ENCODE results near the gene VPS4A. TPM values are rescaled to one million over a fixed set of nuclear protein-coding genes. Genes with fewer than 3 reads are reported as not detected.
"Not testable (repeated sequence)": the region's sequence is repeated elsewhere in the genome, so short reads cannot be mapped to it uniquely, and the experiment has no call there.

The VPS4A gene
- total RNA-seq, 2 experiments from 2014 or later: 32.1 to 33.0 TPM

DNA sequence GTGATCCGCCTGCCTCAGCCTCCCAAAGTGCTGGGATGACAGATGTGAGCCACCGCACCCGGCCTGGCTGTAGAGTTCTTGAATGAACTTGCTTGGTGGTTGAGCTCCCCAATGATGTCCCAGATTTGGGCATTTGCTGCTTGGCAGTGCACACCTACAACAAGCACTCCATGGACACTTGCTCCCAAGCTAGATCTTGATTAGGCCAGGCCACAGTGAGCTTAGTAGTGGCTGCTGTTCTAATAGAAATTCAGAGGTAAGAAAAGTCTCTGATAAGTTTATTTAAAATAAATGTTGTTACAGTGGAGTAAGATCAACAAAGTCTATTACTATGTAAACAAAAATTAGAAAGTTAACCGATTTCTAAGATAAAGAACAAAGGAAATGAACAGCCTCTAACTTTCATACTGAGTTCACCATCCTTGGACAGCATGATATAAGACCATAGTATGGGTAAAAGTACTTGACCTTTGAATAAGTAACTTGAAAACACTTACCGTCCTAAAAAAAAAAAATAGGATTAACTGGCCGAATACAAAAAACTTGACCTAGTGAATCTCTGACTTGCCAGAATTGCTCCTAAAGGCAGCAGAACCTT, 39.5 kb downstream of the VPS4A start:
- H3K4me3 Mint-ChIP-seq: no peak overlapping the region
- POLR2A ChIA-PET: no interaction called here
- no peaks in the 10 kb centered on the region for H3K27me3 Mint-ChIP-seq
- CTCF ChIA-PET: no interaction called here
- DNase-seq: no peak
- H3K4me1 Mint-ChIP-seq (ENCODE audit: low read depth): peaks cover 6% of the 10 kb centered on the region
- peaks cover 28% of the 10 kb centered on the region for H3K36me3 Mint-ChIP-seq
- intact Hi-C loops (cut with micrococcal nuclease): no loop called here
- no peak overlapping the region for H3K27ac Mint-ChIP-seq
- H3K9me3 Mint-ChIP-seq: no peaks in the 10 kb centered on the region

DNA sequence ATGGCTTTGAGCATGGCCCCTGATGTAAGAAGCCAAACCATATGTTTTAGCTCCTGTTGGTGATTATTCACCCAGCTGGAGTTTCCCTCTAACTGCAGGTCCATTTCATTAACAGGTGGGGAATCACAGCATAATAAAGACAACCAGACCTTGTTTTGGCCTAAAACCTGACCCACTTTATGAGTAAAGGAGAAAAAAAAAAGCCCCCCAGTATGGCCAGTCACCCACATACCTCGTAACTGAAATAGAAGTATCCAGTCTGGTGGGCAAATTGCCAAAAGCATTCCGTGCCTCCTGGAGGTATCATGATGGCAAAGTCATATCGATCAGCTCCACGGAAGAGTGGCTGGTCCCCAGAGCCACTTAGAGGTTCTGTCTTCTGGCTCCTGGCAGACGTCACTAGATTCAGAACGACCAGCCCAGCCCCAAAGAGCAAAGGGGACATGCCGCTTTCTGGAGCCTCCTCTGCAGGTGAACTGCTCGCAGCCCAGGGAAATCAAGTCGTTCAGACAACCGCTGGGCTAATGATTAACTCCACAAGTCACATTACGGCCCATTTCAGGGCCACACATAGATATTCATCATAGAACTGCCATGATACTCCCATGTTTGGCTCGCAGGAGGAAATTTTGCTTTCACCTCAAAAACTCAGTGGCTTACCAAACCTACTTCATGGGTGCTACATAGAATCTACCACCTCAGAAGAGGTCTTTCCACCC, 40.3 kb downstream of the VPS4A start, which contains the start of gene TMED6:
Gene TMED6 (minus strand): TSS at position 478 of the 719 bp plus-strand sequence. CDS start 33 bp downstream, at position 445.
- Mint-ChIP-seq H3K4me1 (ENCODE audit: low read depth) (no peaks in the 10 kb centered on the region), H3K27me3 (no peaks in the 10 kb centered on the region), H3K4me3 (no peak within 1 kb of the TSS), H3K27ac (no peak within 1 kb of the TSS), H3K9me3 (no peaks in the 10 kb centered on the region), H3K36me3 (peaks cover 30% of the 10 kb centered on the region)
- DNase-seq: no peak
- intact Hi-C loops (cut with micrococcal nuclease): no loop called here
- ChIA-PET CTCF (no interaction called here), POLR2A (interaction anchor here (0.5 to 0.6 kb wide), 2 partner anchors 262 to 518 kb away, joined by 3 to 4 read pairs; no protein-coding TSS in a partner anchor)

DNA sequence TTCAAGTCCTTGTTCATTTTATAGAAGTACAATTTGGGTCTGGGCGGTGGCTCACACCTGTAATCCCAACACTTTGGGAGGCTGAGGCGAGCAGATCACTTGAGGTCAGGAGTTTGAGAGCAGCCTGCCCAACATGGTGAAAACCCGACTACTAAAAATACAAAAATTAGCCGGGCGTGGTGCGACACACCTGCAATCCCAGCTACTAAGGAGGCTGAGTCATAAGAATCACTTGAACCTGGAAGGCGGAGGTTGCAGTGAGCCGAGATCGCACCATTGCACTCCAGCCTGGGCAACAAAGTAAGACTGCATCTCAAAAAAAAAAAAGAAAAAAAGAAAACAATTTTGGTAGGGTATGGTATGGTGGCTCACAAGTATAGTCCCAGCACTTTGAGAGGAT, 48.9 kb downstream of the VPS4A start:
- POLR2A ChIA-PET; H3K27ac Mint-ChIP-seq; DNase-seq; CTCF ChIA-PET; intact Hi-C loops (cut with micrococcal nuclease); H3K4me3 Mint-ChIP-seq; H3K9me3 Mint-ChIP-seq; H3K4me1 Mint-ChIP-seq (ENCODE audit: low read depth); H3K27me3 Mint-ChIP-seq: not testable (repeated sequence)
- peaks cover 26% of the 10 kb centered on the region for H3K36me3 Mint-ChIP-seq

DNA sequence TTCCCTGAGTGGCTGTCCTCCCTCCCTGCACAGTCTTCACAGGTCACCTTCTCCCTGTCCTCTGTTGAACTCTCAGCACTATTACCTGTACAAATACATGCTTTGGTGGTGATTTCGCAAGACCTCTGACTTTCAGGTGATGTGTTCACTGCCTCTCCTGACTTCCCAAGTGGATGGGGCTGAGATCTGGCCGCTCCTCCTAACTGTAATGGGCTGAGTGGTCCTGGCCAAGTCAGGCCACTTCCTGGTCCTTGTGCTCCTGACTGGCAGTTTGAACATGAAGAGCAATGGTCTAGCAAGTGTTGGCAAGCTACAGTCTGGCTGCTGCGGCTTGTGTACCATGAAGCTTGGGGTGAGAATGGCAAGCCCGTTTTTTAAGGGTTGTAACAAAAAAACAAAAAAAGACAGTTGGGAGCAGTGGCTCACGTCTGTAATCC, 52.1 kb downstream of the VPS4A start:
- no peak for DNase-seq
- peaks cover 18% of the 10 kb centered on the region for H3K4me1 Mint-ChIP-seq (ENCODE audit: low read depth)
- intact Hi-C loops (cut with micrococcal nuclease): no loop called here
- H3K27me3 Mint-ChIP-seq: no peaks in the 10 kb centered on the region
- H3K4me3 Mint-ChIP-seq: no peak overlapping the region
- peaks cover 40% of the 10 kb centered on the region for H3K36me3 Mint-ChIP-seq
- H3K9me3 Mint-ChIP-seq: no peaks in the 10 kb centered on the region
- ChIA-PET CTCF (no interaction called here), POLR2A (no interaction called here)
- no peak overlapping the region for H3K27ac Mint-ChIP-seq

DNA sequence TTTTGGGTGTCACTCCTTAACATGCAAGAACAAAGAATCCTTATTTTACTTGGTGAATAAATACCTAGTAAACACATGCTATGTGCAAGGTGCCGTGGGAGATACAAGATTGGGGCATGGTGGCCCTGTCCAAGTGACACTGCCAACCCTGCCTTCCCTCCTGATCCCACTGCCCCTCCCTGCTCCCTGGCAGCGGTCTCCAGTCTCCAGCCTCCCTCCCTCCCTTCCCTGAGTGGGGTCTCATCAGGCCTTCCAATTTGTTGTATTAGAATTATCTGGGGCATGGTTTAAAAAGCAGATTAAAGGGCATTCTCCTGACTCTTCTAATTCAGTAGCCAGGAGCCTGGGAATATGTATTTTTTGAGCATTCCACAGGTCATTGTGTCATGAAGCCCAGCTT, 52.9 kb downstream of the VPS4A start:
- intact Hi-C loops (cut with micrococcal nuclease): no loop called here
- no peaks in the 10 kb centered on the region for H3K27me3 Mint-ChIP-seq

DNA sequence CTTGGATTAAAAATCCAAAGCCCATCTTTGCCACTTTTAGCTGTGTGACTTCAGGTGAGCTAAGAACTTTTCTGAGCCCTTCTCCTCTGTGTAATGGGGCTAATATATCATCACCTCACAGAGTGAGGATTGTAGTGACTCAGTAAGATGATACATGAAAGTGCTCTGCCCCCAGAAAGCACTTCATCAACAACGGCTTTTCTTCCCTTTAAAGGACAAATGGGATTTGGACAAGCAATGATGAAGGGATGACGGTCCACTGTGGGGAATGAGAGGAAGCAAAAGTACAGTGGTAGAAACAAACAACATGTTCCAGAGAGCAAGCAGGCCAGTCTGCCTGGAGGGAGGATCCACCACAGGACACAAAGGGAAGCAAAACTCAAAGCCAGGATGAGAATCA, 54.8 kb downstream of the VPS4A start:
- Mint-ChIP-seq H3K36me3 (peaks cover 56% of the 10 kb centered on the region), H3K27ac (peak overlapping the region; percentile 85), H3K4me1 (ENCODE audit: low read depth) (peaks cover 18% of the 10 kb centered on the region)

More for the DNA sequence above, 52.9 kb downstream of the VPS4A start:
- H3K36me3 Mint-ChIP-seq: peaks cover 42% of the 10 kb centered on the region
- H3K27ac Mint-ChIP-seq: no peak overlapping the region
- H3K9me3 Mint-ChIP-seq: no peaks in the 10 kb centered on the region
- DNase-seq: no peak
- no peak overlapping the region for H3K4me3 Mint-ChIP-seq
- peaks cover 18% of the 10 kb centered on the region for H3K4me1 Mint-ChIP-seq (ENCODE audit: low read depth)
- POLR2A ChIA-PET: no interaction called here
- CTCF ChIA-PET: interaction anchor here (1.1 kb wide), 1 partner anchor 52 kb away, joined by 3 read pairs; no protein-coding TSS in a partner anchor

DNA sequence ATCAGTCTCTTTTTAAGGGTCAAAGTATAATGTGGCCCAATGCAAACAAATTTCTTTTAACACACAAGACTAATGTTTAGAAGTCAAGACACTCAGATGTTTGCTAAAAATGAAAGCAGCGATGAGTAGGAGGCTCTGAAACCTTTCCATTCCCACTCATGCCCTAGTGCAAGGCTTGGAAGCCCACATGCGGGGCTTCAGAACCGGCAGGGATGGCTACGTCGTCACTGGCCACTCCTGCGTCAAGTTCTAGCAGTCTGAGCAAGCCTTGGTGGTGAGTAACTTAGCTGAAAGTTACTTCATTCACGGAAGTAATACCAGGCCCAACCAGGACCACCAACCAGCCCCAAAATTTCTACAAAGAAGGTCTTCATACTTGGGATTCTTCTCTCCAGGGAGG, 55.3 kb downstream of the VPS4A start:
- Mint-ChIP-seq H3K36me3 (peaks cover 56% of the 10 kb centered on the region), H3K27ac (peak overlapping the region; percentile 85), H3K27me3 (no peaks in the 10 kb centered on the region), H3K4me1 (ENCODE audit: low read depth) (peaks cover 18% of the 10 kb centered on the region), H3K9me3 (no peaks in the 10 kb centered on the region), H3K4me3 (no peak overlapping the region)
- intact Hi-C loops (cut with micrococcal nuclease): loop anchor here (2.0 kb wide), 1 partner anchor 14 kb away; no protein-coding TSS in a partner anchor
- POLR2A ChIA-PET: interaction anchor here (1.1 kb wide), 1 partner anchor 15 kb away, joined by 3 read pairs; no protein-coding TSS in a partner anchor
- CTCF ChIA-PET: no interaction called here
- peak; percentile 71 for DNase-seq

More for the DNA sequence above, 54.8 kb downstream of the VPS4A start:
- intact Hi-C loops (cut with micrococcal nuclease): loop anchor here (2.0 kb wide), 1 partner anchor 15 kb away; no protein-coding TSS in a partner anchor
- H3K27me3 Mint-ChIP-seq: no peaks in the 10 kb centered on the region
- H3K4me3 Mint-ChIP-seq: no peak overlapping the region
- H3K9me3 Mint-ChIP-seq: no peaks in the 10 kb centered on the region
- ChIA-PET POLR2A (interaction anchor here (1.1 kb wide), 1 partner anchor 16 kb away, joined by 3 read pairs; no protein-coding TSS in a partner anchor), CTCF (no interaction called here)
- no peak for DNase-seq

DNA sequence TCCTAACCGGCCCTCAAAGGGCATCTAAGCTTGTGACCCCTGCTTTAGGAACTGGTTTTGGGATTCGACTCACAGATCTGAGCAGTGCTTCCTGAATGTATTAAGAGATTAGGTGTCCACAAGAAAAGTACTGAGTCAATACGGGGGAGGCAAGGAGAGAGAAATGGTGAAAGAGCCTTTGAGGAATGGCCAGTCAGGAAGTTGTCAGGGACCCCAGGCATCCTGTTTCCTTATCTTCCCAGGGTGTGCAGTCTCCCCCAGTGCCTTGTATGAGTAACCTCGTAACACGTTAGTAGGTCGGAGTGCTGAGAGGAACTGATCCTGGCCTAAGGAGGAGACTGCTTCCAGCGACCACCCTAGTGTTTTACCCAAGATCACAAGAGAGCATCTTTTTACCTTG, 56.8 kb downstream of the VPS4A start:
- Mint-ChIP-seq H3K4me1 (ENCODE audit: low read depth) (peaks cover 18% of the 10 kb centered on the region), H3K36me3 (peaks cover 62% of the 10 kb centered on the region), H3K27me3 (no peaks in the 10 kb centered on the region), H3K4me3 (no peak overlapping the region), H3K27ac (no peak overlapping the region), H3K9me3 (no peaks in the 10 kb centered on the region)
- POLR2A ChIA-PET: no interaction called here
- DNase-seq: no peak
- CTCF ChIA-PET: no interaction called here
- intact Hi-C loops (cut with micrococcal nuclease): loop anchor here (2.0 kb wide), 1 partner anchor 13 kb away; no protein-coding TSS in a partner anchor

DNA sequence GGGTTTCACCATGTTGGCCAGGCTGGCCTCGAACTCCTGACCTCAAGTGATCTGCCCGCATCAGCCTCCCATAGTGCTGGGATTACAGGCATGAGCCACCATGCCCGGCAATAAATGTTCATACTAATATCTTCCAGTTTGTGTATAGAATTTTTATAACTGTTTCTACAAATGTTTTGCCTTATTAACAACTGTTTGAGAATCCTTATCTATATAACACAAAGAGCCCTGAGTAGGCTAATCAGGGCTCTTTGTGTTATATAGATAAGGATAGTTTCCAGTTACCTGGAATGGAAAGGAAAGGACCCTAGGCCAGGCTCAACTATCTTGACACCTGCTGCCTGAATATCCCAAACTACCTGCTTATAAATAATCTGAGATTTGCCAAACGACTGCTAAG, 57.7 kb downstream of the VPS4A start:
- intact Hi-C loops (cut with micrococcal nuclease): no loop called here
- H3K4me1 Mint-ChIP-seq (ENCODE audit: low read depth): peaks cover 21% of the 10 kb centered on the region
- H3K36me3 Mint-ChIP-seq: peaks cover 59% of the 10 kb centered on the region
- ChIA-PET CTCF (no interaction called here), POLR2A (no interaction called here)
- H3K27ac Mint-ChIP-seq: no peak overlapping the region
- H3K27me3 Mint-ChIP-seq: no peaks in the 10 kb centered on the region
- no peak overlapping the region for H3K4me3 Mint-ChIP-seq
- no peak for DNase-seq
- H3K9me3 Mint-ChIP-seq: no peaks in the 10 kb centered on the region

DNA sequence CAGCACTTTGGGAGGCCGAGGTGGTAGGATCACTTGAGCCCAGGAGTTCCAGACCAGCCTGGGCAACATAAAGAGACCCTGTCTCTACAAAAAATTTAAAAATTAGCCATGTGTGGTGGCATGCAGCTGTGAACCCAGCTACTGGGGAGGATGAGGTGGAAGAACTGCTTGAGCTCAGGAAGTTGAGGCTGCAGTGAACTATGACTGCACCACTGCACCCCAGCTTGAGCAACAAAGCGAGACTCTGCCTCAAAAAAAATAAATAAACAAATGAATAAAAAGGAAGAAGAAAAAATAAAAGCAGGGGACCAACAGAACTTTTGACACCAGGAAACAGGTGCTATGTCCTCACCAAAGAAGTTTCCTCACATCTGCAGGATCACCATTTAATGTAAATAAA, 60.4 kb downstream of the VPS4A start:
- Mint-ChIP-seq H3K4me3 (no peak overlapping the region), H3K4me1 (ENCODE audit: low read depth) (peaks cover 12% of the 10 kb centered on the region), H3K27me3 (no peaks in the 10 kb centered on the region), H3K9me3 (no peaks in the 10 kb centered on the region), H3K36me3 (peaks cover 45% of the 10 kb centered on the region), H3K27ac (no peak overlapping the region)
- DNase-seq: no peak
- intact Hi-C loops (cut with micrococcal nuclease): no loop called here
- ChIA-PET CTCF (no interaction called here), POLR2A (no interaction called here)

DNA sequence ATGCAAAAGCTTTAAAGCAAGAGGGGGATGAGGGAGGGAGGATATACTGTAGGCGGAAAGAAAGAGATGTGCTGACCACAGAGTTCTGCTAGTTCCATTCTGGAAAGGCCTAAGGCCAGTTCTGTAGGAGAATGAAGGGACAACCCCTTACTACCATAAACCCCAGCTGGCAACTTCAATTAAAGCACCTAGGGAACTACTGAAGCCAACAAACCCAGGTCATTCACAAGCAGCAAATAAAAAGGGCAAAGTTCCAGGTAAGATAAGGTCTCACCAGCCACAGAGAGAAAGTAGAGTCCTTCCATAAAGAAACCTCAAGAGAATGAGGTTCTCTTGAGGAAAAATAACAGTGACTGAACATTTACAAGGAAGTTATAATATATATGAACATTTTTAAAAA, 61.9 kb downstream of the VPS4A start:
- ChIA-PET POLR2A (interaction anchor here (0.6 kb wide), 1 partner anchor 33 kb away, joined by 3 read pairs; no protein-coding TSS in a partner anchor), CTCF (no interaction called here)
- H3K27ac Mint-ChIP-seq: no peak overlapping the region
- peaks cover 39% of the 10 kb centered on the region for H3K36me3 Mint-ChIP-seq
- H3K4me1 Mint-ChIP-seq (ENCODE audit: low read depth): peaks cover 6% of the 10 kb centered on the region
- H3K4me3 Mint-ChIP-seq: no peak overlapping the region
- no peak for DNase-seq
- H3K9me3 Mint-ChIP-seq: no peaks in the 10 kb centered on the region
- H3K27me3 Mint-ChIP-seq: no peaks in the 10 kb centered on the region
- intact Hi-C loops (cut with micrococcal nuclease): no loop called here
